ENCODE results near the gene NR5A1.

DNA sequence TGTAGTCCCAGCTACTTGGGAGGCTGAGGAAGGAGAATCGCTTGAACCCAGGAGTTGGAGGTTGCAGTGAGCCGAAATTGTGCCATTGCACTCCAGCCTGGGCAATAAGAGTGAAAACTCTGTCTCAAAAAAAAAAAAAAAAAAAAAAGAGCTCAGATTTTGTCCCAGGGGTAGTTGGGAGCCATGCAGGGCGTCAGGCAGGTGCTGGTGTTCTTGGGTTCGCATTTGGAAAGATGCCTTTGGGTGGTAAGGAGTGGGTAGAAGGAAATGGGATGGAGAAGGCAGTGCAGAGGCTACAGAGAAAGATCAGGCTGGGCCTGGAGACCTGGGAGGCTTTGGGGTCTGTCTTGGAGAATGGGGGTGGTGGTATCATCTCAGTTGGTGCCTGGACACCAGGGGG is 33.0 kb downstream of the NR5A1 start:
- no peak for TF ChIP-seq CTCF (IDR thresholded peaks at IDR 0.05)
- no peak for TF ChIP-seq POLR2A (IDR thresholded peaks at IDR 0.05)
